KOPT-K1 (cell line): ENCODE measurements around the gene KAZN.

Source experiments
- H3K27ac ChIP-seq: fragments of 200-600 bp; sonication (generic); 2 replicates; pipeline ENCODE4 v1.5.1; 2016; ENCODE audit warnings: antibody characterized with exemption, mild to moderate bottlenecking, low read depth, low read length; ENCODE audit not compliant: poor library complexity, severe bottlenecking
- H3K36me3 ChIP-seq: fragments of 200-600 bp; sonication (generic); 2 replicates; pipeline ENCODE4 v1.5.1; 2017; ENCODE audit warnings: antibody characterized with exemption, mild to moderate bottlenecking, low read length, moderate library complexity; ENCODE audit not compliant: insufficient read depth
- H3K9me3 ChIP-seq: fragments of 200-600 bp; sonication (generic); 2 replicates; pipeline ENCODE4 v1.5.1; 2017; ENCODE audit warnings: antibody characterized with exemption, low read length, mild to moderate bottlenecking; ENCODE audit not compliant: insufficient read depth, poor library complexity, severe bottlenecking

Gene KAZN

GRCh38 chr1:14679027-14679688 lies 80.7 kb downstream of the KAZN start:
- no peaks in the 10 kb centered on the region for H3K36me3 ChIP-seq
- H3K9me3 ChIP-seq, result peaks cover 3% of the 10 kb centered on the region
- H3K27ac ChIP-seq, result no peak overlapping the region

GRCh38 chr1:14681182-14681581 lies 82.7 kb downstream of the KAZN start:
- H3K9me3 ChIP-seq, result peaks cover 14% of the 10 kb centered on the region
- no peaks in the 10 kb centered on the region for H3K36me3 ChIP-seq
- H3K27ac ChIP-seq, result no peak overlapping the region

DNA sequence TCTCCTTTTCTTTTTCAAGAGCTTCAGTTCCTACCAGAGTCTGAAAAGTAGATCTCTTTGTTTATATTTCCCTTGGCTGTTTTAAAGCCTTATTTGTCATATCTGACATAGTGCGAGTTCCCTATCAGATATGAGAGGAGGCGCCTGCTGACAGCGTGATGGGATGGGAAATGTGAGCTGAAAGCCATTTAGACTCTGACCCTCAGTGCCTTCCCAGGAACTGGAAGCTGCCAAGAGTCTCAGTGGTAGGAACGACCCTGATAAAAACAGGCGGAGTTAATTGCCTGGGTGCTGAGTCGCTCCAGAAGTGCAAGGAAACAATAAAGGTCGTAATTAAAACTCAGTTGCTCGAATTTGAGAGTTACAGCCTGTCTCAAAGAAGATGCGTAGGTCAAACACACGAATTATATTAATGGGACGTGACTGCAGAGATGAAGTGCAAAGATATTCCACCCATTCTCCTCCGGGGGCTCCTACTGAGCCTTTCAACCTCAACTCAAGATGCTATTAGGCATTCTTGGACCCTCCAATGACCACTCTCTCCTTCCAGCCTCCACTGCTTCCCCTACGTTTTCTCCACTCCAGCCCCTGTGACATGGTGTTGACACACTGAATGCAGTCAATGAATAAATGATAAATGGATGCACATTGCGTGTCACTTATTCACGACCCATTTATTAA lies 84.6 kb downstream of the KAZN start:
- Histone ChIP-seq H3K9me3 (peaks cover 14% of the 10 kb centered on the region), H3K36me3 (no peaks in the 10 kb centered on the region), H3K27ac (no peak overlapping the region)

- no peaks in the 10 kb centered on the region for H3K36me3 ChIP-seq
- H3K27ac ChIP-seq, result no peak overlapping the region
- H3K9me3 ChIP-seq, result peaks cover 14% of the 10 kb centered on the region
These were observed 86.6 kb downstream of the KAZN start for GRCh38 chr1:14685078-14685477.

DNA sequence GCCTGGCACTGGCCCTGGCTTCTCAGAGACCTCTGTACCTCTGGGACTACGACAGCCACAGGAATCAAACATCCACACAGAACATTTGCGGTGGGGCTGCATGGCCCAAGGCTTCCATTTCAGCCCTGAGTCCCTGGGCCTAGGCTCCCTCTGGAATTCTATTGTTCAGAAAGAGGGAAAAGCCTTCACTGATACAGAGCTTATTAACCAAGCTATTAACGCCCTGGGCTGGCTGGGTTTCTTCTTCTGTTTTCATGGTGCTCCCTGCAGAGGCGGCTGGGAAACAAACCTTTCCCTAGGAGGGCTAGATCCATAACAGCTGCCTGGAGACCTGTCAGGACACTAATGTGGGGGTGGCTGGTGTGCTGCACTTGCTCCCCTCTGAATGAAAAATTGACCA lies 88.2 kb downstream of the KAZN start:
- H3K27ac ChIP-seq, result no peak overlapping the region
- H3K36me3 ChIP-seq, result no peaks in the 10 kb centered on the region
- H3K9me3 ChIP-seq, result peaks cover 14% of the 10 kb centered on the region

DNA sequence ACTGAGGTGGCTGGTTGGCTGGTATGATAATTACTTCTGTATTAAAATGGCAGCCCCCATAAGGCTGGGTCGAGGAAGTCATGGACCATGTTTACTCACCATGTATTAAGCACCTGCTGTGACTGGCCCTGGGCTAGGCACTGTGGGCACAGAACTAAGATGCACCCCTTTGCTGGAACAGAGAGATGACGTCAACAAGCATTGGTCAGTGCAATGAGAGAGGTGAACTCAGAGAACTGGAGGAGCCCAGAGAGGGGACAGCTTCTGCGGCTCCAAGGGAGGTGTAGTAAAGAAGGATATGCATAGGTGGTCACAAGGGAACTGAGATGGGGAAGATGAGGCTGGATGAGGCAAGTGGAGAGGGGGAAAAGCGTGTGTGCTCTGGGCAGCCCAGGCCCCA lies 88.7 kb downstream of the KAZN start:
- peaks cover 14% of the 10 kb centered on the region for H3K9me3 ChIP-seq
- no peak overlapping the region for H3K27ac ChIP-seq
- H3K36me3 ChIP-seq, result no peaks in the 10 kb centered on the region

DNA sequence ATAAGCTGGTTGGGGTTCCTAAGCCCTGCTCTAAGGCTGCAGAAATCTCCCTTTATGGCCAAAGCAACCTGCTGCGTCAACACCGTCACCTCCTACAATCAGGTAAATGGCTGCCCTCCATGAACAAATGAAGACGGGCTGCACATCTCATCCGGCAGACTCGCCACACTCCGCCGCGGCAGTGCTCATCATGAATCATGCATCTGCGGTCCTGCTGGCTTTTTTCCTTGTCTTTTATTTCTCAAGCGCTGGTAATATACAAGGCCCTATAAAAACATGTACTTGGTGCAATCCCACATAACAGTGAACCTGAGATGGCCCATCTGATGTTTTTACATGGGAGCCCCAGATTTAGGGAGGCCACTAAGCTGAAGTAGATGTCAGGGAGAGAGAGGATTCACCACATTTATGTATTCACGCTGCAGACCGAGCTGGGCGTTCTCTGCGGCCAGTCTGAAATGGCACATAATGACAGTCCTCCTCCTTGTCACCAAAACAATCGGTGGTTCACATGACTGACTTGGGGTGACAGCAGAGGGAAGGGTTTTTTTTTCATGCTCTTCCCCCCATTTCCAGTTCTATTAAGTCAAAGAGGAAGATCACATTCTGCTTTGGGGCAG lies 91.6 kb downstream of the KAZN start:
- Histone ChIP-seq H3K27ac (no peak overlapping the region), H3K9me3 (peaks cover under 1% of the 10 kb centered on the region), H3K36me3 (no peaks in the 10 kb centered on the region)

DNA sequence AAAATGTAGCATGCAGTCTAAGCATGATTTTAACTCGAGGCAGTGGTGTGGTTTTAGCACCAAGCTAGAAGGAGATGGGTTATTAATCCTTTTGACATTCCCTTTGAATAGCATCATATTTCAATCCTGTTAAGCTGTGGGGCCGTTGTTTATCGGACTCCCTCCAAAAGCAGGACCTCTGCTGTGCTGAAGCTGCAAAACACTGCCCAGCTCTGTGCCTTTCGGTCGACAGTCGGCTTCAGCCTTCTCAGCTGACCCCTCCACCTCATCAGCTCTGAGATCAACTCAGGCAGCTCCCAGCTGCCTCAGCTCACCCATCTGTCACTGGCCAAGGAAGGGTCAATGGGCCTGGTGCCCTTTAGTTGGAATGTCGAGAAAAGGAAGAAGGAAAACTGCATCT lies 95.5 kb downstream of the KAZN start:
- Histone ChIP-seq H3K9me3 (no peaks in the 10 kb centered on the region), H3K27ac (no peak overlapping the region), H3K36me3 (no peaks in the 10 kb centered on the region)

DNA sequence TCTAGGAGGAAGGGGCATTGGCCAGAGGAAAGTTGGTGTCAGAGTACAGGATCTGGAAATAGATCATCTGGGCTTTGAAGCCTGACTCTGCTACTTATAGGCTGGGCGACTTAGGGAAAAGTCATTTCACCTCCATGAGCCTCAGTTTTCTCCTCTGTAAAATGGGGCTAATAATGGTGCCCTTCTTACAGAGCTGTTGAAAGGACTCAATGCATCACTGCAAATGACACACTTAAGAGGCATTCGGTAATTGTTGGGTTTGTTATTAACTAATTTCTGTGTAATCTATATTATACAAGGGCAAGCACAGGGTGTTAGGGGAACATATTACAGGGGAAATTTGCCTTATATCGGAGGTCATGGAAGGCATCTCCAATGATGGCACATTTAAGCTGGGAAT lies 96.1 kb downstream of the KAZN start:
- H3K9me3 ChIP-seq, result no peaks in the 10 kb centered on the region
- H3K27ac ChIP-seq, result no peak overlapping the region
- H3K36me3 ChIP-seq, result no peaks in the 10 kb centered on the region

GRCh38 chr1:14696761-14697160 lies 98.3 kb downstream of the KAZN start:
- no peaks in the 10 kb centered on the region for H3K9me3 ChIP-seq
- H3K36me3 ChIP-seq, result no peaks in the 10 kb centered on the region
- no peak overlapping the region for H3K27ac ChIP-seq

GRCh38 chr1:14697353-14697752 lies 98.9 kb downstream of the KAZN start:
- H3K9me3 ChIP-seq, result no peaks in the 10 kb centered on the region
- no peaks in the 10 kb centered on the region for H3K36me3 ChIP-seq
- H3K27ac ChIP-seq, result no peak overlapping the region

DNA sequence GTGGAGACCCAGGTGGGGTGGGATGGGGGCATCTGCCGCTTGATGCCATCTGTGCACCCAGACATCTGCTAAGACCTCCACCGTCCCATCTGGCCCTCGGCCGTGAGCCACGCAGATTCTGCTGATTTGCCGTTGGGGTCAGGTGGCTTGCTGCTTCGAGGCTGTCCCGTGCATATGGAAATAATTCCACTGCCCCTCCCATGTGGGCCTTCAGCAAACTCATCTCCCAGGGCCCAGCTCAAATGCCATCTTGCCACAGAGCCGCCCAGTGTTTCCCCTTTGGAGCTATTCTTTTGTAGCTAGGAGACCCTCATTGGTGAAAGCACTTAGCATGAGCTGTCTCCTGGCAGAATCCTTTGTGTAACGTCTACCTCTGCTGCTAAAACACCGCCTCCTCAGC lies 99.8 kb downstream of the KAZN start:
- no peak overlapping the region for H3K27ac ChIP-seq

GRCh38 chr1:14699620-14700019 lies 101.1 kb downstream of the KAZN start:
- no peaks in the 10 kb centered on the region for H3K9me3 ChIP-seq
- no peak overlapping the region for H3K27ac ChIP-seq
- H3K36me3 ChIP-seq, result no peaks in the 10 kb centered on the region

More for the DNA sequence above, 99.8 kb downstream of the KAZN start:
- no peaks in the 10 kb centered on the region for H3K36me3 ChIP-seq
- H3K9me3 ChIP-seq, result no peaks in the 10 kb centered on the region

DNA sequence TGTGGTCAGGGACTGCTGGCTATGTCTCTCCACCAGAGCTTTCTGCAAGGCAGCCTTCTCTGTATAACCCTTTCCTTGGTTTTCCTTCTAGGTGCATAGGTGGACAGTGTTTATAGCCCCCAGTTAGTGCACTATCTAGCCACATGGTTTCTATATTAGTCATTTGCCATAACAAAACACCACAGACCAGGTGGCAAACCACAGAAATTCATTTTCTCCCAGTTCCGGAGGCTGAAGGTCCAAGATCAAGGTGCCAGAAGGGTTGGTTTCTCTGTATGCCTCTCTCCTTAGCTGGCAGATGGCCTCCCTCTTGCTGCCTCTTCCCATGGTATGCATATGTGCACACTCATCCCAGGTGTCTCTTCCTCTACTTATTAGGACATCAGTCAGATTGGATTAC lies 106.4 kb downstream of the KAZN start:
- H3K36me3 ChIP-seq, result no peaks in the 10 kb centered on the region
- H3K9me3 ChIP-seq, result peaks cover 15% of the 10 kb centered on the region
- no peak overlapping the region for H3K27ac ChIP-seq

DNA sequence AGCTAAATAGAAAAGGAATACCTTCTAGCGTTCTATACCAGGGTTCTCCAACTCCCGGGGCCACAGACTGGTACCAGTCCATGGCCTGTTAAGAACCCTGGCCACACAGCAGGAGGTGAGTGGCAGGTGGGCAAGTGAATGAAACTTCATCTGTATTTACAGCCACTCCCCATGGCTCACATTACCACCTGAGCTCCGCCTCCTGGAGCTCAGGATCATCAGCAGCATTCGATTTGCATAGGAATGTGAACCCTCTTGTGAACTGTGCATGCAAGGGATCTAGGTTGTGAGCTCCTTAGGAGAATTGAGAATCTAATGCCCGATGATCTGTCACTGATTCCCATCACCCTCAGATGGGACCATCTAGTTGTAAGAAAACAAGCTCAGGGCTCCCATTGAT lies 107.3 kb downstream of the KAZN start:
- peaks cover 15% of the 10 kb centered on the region for H3K9me3 ChIP-seq
- H3K27ac ChIP-seq, result no peak overlapping the region
- no peaks in the 10 kb centered on the region for H3K36me3 ChIP-seq

DNA sequence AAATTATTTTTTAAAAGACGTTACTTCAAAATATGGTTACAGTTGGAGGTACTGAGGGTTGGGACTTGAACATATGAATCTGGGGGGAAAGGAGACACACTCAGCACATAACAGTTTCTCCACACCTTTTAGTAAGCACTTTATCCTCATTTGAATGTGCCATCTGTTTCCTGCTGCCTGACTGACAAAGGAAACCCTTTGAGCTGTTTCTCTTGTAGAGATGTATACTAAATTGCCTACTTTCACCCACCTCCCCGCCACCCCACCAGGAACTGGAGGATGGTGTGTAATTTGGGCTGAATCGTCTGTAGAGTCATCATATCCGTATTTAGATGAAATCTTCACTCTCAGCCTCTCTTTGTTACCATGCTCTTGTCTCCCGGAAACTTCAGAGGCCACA lies 108.1 kb downstream of the KAZN start:
- Histone ChIP-seq H3K27ac (no peak overlapping the region), H3K9me3 (peaks cover 15% of the 10 kb centered on the region), H3K36me3 (no peaks in the 10 kb centered on the region)
